Uterus (tissue), 4 donors: ENCODE data around the gene SLC35E3. TPM values are rescaled to one million over a fixed set of nuclear protein-coding genes. Genes with fewer than 3 reads are reported as not detected.

Source experiments
- DNase-seq, 2 donors: peaks; one replicate each; pipeline ENCODE4 v3.0.0-alpha.2; 2019 to 2020
- H3K27ac ChIP-seq, 2 donors: fragments of 200-600 bp; sonication (generic); 1 replicate in 1 of 2; 2 replicates in 1 of 2; pipeline ENCODE4 v1.5.1; 2016 to 2018
- H3K27me3 ChIP-seq, 2 donors: fragments of 200-600 bp; sonication (generic); one replicate each; pipeline ENCODE4 v1.5.1; 2018 to 2019; ENCODE audit warnings: control low read depth in 1 of 2
- H3K36me3 ChIP-seq, 2 donors: fragments of 200-600 bp; sonication (generic); one replicate each; pipeline ENCODE4 v1.5.1; 2019; ENCODE audit warnings: control low read depth in 1 of 2
- H3K4me1 ChIP-seq, 2 donors: fragments of 200-600 bp; sonication (generic); one replicate each; pipeline ENCODE4 v1.5.1; 2018 to 2019; ENCODE audit warnings: control low read depth in 1 of 2
- H3K4me3 ChIP-seq, 2 donors: fragments of 200-600 bp; sonication (generic); 1 replicate in 1 of 2; 2 replicates in 1 of 2; pipeline ENCODE4 v1.5.1; 2018 to 2019; ENCODE audit warnings: mild to moderate bottlenecking in 1 of 2
- H3K9me3 ChIP-seq, 2 donors: fragments of 200-600 bp; sonication (generic); one replicate each; pipeline ENCODE4 v1.5.1; 2019; ENCODE audit warnings: control low read depth in 1 of 2
- CTCF ChIP-seq, 4 experiments: fragments of 200-600 bp in 2 of 4; fragments of 450-650 bp in 2 of 4; sonication (generic) in 2 of 4; IDR thresholded peaks; one replicate each; pipeline ENCODE4 v1.5.1; 2016 to 2019; ENCODE audit warnings: antibody characterized with exemption in 4 of 4, mild to moderate bottlenecking in 2 of 4, moderate library complexity in 1 of 4
- POLR2A ChIP-seq, 2 donors: fragments of 450-650 bp; IDR thresholded peaks; one replicate each; pipeline ENCODE4 v1.6.1; 2016; ENCODE audit warnings: antibody characterized with exemption in 2 of 2, mild to moderate bottlenecking in 1 of 2, moderate library complexity in 1 of 2
- intact Hi-C: fragments of 100-400 bp; cut with DNase I; formaldehyde crosslinking; loops from one replicate; pipeline ENCODE4 v1.15.1; 2023; ENCODE audit warnings: low total_unique reads
- total RNA-seq, 4 donors: library from RNA; depleted of rRNA in 3 of 4; stranded (reverse); fragments of >200 nt in 3 of 4; gene quantifications; one replicate each; pipeline versions ENCODE4 v1.1.0 to v1.2.4, GENCODE V29; 2014 to 2023
- donor health status: DM: yes; HTN: yes; CAD: no.

SLC35E3 gene
- total RNA-seq, 4 donors from 2014 or later, result 0.29 to 15.3 (median 6.5) TPM; not detected in 1

DNA sequence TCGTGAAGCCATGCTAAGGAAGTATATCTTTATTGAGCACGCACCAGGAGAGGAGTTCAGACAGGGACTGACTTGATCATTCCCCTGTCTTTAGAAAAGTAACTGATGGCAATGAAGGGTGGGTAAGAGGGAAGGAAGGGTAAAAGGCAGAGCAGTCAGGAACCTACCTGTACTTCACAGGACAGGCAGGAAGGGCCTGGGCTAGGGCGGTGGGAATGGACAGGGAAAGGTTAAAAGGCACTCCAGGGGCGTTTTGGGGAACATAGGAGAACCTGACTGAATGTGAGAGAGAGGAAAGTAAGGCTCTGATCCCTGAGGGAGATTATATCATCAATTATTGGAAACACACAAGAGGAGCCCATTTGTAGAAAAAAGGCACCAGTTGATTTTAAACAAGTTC lies 3.9 kb downstream of the SLC35E3 start:
- Histone ChIP-seq H3K9me3 (no peaks in the 10 kb centered on the region), H3K4me3 (no peak overlapping the region), H3K27ac (no peak overlapping the region), H3K4me1 (peaks cover 0 to 7% of the 10 kb centered on the region in 2 donors), H3K36me3 (no peaks in the 10 kb centered on the region), H3K27me3 (no peaks in the 10 kb centered on the region)
- no peak for TF ChIP-seq CTCF (IDR thresholded peaks at IDR 0.05)
- no peak for TF ChIP-seq POLR2A (IDR thresholded peaks at IDR 0.05)
- intact Hi-C loops, result no loop called here
- DNase-seq, result no peak

- Histone ChIP-seq H3K27ac (no peak overlapping the region), H3K27me3 (no peaks in the 10 kb centered on the region), H3K9me3 (no peaks in the 10 kb centered on the region), H3K4me3 (no peak overlapping the region), H3K36me3 (no peaks in the 10 kb centered on the region), H3K4me1 (peaks cover 0 to 7% of the 10 kb centered on the region in 2 donors)
- intact Hi-C loops, result no loop called here
- TF ChIP-seq POLR2A (IDR thresholded peaks at IDR 0.05) (no peak), CTCF (IDR thresholded peaks at IDR 0.05) (no peak)
- no peak for DNase-seq
These were observed 4.5 kb downstream of the SLC35E3 start for GRCh38 chr12:68750506-68750905.

GRCh38 chr12:68755536-68756243 lies 9.7 kb downstream of the SLC35E3 start:
- Histone ChIP-seq H3K36me3 (no peaks in the 10 kb centered on the region), H3K4me1 (no peaks in the 10 kb centered on the region), H3K4me3 (no peak overlapping the region), H3K9me3 (no peaks in the 10 kb centered on the region), H3K27me3 (no peaks in the 10 kb centered on the region), H3K27ac (no peak overlapping the region)
- DNase-seq, result no peak
- intact Hi-C loops, result no loop called here
- TF ChIP-seq POLR2A (IDR thresholded peaks at IDR 0.05) (no peak), CTCF (IDR thresholded peaks at IDR 0.05) (no peak)

- no peaks in the 10 kb centered on the region for H3K36me3 ChIP-seq
- H3K27ac ChIP-seq, result no peak overlapping the region
- H3K27me3 ChIP-seq, result no peaks in the 10 kb centered on the region
- H3K4me1 ChIP-seq, result no peaks in the 10 kb centered on the region
- no peak overlapping the region for H3K4me3 ChIP-seq
- intact Hi-C loops, result no loop called here
- no peak for TF ChIP-seq POLR2A (IDR thresholded peaks at IDR 0.05)
- TF ChIP-seq CTCF (IDR thresholded peaks at IDR 0.05), result no peak
- no peaks in the 10 kb centered on the region for H3K9me3 ChIP-seq
- DNase-seq, result no peak
These were observed 13.9 kb downstream of the SLC35E3 start for GRCh38 chr12:68759852-68760251.

DNA sequence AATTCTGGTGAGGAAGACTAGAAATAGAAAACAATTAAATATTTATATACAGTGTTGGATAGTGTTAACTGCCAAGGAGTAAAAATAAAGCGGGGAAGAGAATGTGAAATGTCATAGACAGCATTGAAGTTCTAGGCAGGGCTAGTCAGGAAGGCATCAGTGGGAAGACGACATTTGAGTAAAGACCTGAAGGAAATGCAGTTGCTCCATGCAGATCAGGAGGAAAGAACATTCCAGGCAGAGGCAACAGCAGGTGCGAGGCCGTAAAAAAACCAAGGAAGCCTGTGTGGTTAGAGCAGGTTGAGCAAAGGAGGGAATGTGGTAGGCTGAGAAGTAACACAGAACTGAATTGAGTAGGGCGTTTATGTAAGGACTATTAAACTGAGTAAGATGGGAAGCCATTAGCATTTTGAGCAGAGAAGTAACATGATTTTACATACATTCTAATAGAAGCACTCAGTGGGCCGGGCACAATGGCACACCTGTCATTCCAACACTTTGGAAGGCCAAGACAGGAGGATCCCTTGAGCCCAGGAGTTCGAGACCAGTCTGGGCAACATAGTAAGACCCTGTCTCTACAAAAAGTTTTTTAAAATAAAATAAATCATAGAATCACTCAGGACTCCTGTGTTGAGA lies 14.9 kb downstream of the SLC35E3 start:
- intact Hi-C loops, result no loop called here
- H3K36me3 ChIP-seq, result no peaks in the 10 kb centered on the region
- DNase-seq, result no peak

More for the DNA sequence above, 14.9 kb downstream of the SLC35E3 start:
- no peak for TF ChIP-seq POLR2A (IDR thresholded peaks at IDR 0.05)
- TF ChIP-seq CTCF (IDR thresholded peaks at IDR 0.05), result no peak
- no peaks in the 10 kb centered on the region for H3K27me3 ChIP-seq
- H3K4me3 ChIP-seq, result no peak overlapping the region
- H3K4me1 ChIP-seq, result no peaks in the 10 kb centered on the region
- no peaks in the 10 kb centered on the region for H3K9me3 ChIP-seq
- H3K27ac ChIP-seq, result no peak overlapping the region
